NCI-H1105 (cell line): Measurements from ENCODE around the gene MAP4K3.
A peak's percentile ranks its signal among the peaks of the same experiment; 100 is the strongest.
"Not testable (repeated sequence)": the region's sequence is repeated elsewhere in the genome, so short reads cannot be mapped to it uniquely, and the experiment has no call there.

Source experiments
- DNase-seq: peaks from one replicate; lab custom pipeline; 2025; lab: John Stamatoyannopoulos, UW

The MAP4K3 gene

DNA sequence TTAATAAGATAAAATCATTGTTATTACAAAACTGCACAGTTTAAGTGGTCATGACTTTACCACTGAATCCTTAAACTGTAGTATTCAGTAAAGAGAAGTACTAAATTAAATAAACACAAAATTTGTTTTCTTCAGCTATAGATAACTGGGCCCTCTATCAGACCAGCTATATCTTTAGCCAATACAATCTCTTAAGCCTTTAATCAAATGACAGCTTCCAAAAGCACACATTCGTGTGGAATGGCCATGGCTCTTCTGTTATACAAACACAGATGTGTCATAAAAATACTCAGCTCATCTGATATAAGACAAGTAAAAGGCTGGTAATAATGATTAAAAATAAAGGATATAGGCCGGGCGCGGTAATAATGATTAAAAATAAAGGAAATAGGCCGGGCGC is 135.7 kb downstream of the MAP4K3 start:
- DNase-seq = no peak

DNA sequence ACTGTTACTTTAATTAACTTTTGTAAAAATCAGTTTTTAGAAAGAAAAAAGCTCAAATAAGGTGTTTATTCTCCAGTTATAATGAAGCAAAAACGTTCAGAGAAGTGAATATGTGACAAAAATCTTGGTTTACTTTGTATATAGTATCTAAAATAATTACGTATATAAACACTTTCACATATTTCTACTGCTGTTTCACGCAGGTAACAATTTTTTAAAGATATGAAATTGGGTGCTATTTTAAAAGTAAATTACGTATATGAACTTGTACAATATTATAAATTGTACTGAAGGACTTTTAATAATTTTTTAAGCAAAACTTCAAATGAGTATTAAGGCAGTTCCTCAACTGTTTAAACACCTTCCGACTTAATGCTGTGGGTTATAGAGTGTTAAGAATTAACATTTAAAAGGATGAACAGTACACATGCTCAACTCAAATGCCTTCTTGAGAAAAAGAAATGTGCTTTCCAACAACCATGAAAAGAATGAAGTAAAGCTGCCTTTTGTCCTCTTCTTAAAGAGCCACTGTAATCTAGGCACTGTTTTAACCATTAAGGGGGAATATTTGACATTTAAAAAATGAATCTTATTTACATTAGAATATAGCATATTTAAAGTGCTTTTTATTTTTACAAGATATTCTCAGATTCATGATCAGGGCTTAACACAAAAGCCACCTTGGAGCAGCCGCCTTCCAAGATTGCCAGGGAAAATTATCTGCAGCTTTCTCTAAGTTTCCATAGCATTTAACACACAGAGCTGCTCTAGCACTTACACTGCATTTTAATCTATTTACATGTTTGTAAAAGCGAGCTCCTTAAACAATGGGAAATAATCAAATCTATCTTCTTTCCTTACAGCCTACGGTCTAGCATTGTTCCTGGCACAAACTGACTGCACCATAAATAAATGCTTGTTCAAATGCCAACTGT is 136.8 kb downstream of the MAP4K3 start:
- no peak for DNase-seq

DNA sequence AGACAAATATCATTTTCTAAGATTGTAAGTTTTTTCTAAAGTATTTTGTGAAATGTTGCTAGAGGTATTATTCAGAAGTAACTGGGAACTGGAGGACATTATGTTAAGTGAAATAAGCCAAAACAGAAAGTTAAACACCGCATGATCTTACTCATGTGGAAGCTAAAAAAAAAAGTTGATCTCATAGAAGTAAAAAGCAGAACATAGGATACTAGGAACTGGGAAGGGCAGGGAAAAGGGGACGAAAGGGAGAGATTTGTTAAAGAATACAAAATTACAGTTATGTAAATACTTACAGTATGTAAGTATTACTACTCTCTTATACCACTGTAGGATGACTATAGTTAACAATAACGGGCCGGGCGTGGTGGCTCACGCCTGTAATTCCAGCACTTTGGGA is 146.7 kb downstream of the MAP4K3 start:
- no peak for DNase-seq

DNA sequence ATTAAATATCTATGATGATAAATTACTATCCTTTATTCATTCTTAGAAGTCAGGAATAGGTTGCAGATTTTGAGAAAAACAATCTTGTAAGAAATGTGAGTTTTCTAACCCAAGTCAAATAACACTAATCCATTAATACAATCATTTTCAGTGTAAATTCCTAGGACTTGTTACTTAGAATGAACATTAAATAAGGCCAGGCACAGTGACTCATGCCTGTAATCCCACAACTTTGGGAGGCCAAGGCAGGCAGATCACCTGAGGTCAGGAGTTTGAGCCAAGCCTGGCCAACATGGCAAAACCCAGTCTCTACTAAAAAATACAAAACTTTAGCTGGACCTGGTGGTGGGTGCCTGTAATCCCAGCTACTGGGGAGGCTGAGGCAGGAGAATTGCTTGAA is 147.5 kb downstream of the MAP4K3 start:
- DNase-seq = no peak

DNA sequence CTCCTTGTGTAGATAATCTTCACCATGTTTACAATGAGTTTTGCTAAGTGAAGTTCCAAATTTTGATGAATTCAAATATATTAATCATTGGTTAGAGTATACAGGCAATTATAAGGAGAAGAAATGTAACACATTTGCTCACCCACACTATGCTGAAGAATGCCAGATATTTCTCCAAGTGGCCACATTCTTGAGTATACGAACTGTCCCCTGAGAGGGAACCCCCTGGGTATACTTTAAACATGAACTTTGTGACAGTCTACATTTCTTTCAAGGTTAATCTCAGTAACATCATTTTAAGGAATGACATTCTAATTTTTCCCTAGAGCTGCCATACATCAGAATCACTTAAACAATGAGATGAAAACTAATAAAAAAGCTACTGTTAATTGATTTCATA is 153.5 kb downstream of the MAP4K3 start:
- no peak for DNase-seq

DNA sequence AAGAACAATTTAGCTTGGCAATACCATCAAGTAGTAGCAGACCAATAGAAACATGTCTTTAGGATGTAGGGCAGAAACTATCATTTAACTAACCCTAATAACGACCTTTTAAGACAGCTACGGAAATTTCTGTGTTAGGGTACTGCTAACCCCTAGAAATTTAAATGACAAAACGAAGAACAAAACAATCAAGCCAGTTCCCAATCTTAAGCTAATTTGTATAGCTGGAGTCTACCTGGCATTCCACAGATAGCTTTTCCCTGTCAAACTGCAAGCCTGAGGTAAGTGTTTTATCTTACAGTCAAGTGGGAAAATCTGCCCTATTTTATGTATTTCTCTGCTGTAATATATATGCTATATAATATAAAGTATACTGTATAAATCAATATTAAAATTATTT is 155.7 kb downstream of the MAP4K3 start:
- DNase-seq = no peak

DNA sequence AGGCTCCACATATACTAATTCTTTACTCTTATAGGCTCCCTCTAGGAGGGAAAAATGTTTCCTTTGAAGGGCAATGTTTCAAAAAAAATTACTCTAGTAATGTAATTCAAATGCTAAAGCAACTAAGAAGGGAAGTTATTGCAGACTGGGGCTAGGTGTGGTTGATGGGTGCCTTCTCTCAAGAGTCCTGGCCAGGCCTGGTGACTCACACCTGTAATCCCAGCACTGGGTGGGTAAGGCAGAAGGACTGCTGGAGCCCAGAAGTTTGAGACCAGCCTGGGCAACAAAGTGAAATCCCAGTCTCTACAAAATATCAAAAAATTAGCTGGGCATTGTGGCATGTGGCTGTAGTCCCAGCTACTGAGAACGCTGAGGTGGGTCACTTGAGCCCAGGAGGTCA is 162.1 kb downstream of the MAP4K3 start:
- DNase-seq = no peak

DNA sequence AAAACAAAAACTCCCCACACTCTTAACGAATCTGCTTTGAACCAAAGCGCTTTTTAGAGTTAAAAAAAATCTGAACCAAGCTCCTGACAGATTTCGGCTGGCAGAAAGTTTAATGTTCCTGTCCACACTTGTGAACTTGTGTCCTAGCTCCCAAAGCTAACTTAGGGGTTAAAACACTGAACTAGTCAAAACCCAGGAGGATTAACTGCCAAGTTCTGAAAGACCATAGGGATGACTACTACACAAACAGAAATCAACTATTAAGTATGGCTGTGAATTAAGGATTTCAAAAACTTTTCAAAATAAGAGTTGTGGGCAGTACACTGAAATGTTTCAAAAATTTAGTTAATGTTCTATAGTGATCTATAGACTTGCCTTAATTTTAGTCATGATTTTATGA is 167.1 kb downstream of the MAP4K3 start:
- no peak for DNase-seq

DNA sequence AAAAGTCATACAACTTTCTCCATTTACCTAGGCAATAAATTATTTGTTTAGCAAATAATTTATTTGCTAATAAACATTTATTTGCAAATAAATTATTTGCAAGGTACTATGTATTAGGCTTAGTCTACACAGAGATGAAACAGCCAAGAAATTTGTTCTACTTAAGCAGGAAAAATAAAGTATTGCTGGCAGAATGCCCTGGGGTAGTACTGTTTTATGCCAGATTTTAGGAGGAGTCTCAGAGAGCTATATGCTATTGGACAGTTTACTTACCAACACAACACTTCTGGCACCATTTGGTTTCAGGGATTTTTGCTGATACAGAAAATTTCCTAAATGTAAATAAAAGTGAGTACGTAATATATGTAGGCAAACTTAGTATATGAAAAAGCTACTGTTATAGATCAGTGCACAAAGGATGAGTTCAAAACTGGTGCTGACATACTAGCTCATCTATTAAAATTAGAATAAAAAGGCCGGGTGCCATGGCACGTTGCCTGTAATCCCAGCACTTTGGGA is 170.1 kb downstream of the MAP4K3 start:
- DNase-seq = no peak

DNA sequence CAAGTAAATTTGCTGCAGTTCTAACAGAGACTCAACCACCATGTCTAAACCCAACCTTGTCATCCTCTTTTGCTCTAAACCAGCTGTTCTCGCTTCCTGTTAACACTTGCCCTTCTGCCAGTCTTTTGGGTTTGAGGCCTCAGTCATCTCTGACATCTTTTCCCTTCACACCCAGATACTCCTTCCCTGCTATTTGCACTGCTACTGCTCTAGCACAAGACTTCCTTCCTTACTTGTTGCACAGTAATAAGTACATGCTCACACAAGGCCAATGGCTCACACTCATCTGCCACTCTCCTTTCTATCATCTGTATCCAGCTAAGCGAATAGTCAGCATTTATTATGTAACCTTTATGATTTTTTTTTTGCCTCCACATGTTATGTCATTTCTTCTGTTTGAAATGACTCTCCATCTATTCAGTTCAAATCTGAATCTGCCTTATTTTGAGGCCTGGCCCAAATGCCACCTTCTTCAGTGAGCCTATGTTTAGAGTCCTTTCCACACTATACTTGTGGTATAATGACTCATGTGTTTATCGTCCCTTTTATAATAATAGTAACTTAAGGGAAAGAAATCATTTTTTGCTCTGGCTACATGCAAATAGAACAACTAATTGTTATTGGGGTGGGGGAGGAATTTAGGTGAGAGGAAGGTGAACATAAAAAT is 170.8 kb downstream of the MAP4K3 start:
- no peak for DNase-seq

DNA sequence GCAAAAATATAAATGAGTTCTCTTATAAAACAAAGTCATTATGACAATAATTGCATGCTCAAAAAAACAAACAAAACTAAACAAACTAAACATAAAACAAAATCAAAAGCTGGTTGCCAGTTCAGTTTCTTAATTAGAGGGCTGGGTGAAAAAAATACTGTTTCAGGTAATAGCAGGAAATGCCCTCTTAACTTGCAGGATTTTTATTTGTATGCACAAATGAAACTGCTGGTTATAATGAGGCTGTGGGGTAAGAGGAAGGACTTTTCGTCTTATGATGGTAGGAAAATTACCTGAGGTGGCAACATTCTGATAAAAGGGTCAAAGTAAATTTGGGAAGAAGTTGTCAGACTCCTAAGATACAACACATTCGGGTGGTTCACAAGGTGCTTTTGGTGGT is 171.8 kb downstream of the MAP4K3 start:
- peak; percentile 62 for DNase-seq

DNA sequence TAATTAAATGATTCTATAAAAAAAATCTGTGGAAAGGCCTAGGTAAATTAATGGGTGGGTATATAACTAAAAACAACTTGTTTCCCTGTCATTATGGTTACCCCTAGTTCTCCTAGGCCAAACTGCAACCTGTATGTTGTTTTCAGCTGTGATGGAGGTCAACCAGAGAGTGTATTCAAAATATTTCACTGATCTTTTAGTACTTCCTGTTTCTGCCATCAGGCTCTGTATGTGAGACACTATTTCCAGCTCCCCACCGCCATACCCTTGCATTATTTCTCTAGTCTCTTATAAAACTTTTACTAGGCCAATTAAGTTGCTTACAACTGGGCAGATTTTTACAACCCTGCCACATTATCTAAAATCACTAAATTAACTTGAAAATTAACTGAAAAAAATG is 172.4 kb downstream of the MAP4K3 start:
- no peak for DNase-seq

DNA sequence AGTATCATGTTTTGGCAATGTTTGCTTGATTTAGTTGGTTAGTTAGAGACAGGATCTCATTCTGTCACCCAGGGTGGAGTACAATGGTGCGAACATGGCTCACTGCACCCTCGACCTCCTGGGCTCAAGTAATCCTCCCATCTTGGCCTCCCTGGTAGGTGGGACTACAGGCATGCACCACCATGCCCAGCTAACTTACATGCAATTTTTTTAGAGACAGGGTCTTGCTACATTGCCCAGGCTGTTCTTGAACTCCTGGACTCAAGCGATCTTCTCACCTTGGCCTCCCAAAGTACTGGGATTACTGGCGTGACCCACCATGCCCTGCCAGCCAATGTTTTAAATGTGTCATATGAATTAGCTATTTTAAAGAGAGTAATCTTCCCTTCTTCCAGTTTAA is 177.0 kb downstream of the MAP4K3 start:
- DNase-seq = no peak

DNA sequence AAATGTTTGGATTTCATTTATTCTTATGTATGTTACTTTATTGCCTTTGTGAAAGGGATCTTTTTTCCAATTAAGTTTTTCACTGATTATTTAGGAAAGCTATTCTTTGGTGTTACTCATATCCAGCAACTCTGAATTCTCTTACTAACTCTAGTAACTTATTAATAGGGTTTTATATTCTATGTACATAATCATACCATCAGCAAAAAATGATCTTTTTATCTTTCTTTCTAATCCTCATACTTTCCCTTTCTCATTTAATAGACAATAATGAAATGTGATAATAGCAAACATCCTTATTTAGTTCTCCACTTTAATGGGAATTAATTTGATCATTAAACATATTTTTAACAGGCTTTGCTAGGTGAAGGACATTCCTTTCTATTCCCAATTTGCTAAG is 181.0 kb downstream of the MAP4K3 start:
- DNase-seq = no peak

DNA sequence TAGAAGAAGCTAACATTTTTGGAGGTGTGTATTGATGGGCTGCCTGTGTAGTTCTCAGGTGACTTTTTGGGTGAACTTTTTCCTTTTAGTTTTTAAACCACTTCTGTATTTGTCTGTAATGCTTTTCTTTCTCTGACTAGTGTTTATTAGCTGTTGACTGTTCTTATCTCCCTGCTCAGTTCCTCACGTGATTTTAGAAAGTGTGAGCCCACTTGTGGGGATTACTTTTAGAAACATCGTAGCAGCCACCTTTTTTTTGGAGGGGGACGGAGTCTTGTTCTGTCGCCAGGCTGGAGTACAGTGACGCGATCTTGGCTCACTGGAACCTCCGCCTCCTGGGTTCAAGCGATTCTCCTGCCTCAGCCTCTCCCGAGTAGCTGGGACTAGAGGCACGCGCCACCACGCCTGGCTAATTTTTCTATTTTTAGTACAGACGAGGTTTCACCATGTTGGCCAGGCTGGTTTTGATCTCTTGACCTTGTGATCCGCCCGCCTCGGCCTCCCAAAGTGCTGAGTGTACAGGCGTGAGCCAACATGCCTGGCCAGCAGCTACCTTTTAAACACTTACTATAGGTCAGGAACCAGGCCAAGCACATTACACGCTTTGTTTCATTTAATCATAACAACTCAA is 184.1 kb downstream of the MAP4K3 start:
- no peak for DNase-seq

DNA sequence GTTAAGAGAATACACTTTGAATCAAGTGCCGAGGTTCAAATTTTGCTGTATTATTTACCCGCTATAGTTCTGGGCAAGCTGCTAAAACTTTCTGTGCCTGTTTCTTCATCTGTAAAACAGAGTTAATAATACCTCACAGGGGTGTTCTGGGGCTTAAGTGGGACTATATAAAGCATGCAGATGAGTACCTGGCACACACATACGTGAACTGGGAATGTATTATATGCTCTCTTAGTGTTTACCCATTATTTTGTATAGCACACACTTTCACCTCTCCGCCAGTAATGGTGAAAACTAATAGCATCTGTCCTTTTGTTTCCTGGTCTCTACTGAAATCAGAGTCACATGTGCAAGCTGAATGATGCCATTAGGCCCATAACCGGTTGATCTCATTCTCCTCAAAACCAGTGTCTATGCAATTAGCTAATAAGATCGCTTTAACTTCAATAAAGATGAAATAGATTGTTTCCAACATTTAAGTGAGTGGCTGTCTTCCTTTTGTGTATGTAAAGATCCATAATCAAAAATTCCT is 189.5 kb downstream of the MAP4K3 start:
- DNase-seq = peak; percentile 48

DNA sequence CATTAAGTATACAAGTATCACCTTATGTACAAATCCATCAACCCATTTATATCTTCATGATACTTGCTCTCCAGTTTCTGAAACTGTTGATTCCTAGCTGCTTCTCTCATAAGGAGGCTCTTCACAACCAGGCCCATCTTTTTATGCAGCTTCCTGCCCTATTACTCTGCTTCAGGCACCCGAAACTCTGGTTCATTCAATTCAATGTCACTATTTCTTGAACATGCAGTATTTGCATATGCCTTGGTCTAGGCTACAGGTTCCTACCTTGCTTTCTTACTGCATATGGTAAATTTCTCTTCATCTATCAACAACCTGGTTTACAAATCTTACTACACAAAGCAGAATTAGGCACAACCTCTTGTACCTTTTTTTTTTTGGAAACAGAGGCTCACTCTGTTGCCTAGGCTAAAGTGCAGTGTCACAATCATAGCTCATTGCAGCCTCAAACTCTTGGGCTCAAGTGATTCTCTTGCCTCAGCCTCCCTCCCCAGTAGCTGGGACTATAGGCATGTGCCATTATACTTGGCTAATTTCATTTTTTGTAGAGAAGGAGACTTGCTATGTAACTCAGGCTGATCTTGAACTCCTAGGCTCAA is 190.6 kb downstream of the MAP4K3 start:
- DNase-seq = no peak

DNA sequence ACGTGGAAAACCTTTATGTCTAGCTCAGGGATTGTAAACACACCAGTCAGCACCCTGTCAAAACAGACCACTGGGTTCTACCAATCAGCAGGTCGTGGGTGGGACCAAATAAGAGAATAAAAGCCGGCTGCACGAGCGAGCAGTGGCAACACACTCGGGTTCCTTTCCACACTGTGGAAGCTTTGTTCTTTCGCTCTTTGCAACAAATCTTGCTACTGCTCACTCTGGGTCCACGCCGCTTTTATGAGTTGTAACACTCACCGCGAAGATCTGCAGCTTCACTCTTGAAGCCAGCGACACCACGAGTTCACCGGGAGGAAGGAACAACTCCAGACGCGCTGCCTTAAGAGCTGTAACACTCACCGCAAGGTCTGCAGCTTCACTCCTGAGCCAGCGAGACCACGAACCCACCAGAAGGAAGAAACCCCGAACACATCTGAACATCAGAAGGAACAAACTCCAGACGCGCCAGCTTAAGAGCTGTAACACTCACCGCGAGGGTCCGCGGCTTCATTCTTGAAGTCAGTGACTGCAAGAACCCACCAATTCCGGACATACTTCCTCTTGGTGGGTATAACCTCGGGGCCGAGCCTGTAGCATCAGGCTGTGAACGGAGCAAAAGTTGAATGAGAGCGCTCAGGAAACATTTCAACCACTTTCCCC is 192.0 kb downstream of the MAP4K3 start:
- DNase-seq = not testable (repeated sequence)

DNA sequence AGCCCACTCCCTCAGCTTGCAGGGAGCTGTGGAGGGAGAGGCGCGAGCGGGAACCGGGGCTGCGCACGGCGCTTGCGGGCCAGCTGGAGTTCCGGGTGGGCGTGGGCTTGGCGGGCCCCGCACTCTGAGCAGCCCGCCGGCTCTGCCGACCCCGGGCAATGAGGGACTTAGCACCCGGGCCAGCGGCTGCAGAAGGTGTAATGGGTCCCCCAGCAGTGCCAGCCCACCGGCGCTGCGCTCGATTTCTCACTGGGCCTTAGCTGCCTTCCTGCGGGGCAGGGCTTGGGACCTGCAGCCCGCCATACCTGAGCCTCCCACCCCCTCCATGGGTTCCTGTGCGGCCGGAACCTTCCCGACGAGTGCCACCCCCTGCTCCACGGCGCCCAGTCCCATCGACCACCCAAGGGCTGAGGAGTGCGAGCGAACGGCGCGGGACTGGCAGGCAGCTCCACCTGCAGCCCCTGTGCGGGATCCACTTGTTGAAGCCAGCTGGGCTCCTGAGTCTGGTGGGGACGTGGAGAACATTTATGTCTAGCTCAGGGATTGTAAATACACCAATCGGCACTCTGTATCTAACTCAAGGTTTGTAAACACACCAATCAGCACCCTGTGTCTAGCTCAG is 192.7 kb downstream of the MAP4K3 start:
- DNase-seq = not testable (repeated sequence)

DNA sequence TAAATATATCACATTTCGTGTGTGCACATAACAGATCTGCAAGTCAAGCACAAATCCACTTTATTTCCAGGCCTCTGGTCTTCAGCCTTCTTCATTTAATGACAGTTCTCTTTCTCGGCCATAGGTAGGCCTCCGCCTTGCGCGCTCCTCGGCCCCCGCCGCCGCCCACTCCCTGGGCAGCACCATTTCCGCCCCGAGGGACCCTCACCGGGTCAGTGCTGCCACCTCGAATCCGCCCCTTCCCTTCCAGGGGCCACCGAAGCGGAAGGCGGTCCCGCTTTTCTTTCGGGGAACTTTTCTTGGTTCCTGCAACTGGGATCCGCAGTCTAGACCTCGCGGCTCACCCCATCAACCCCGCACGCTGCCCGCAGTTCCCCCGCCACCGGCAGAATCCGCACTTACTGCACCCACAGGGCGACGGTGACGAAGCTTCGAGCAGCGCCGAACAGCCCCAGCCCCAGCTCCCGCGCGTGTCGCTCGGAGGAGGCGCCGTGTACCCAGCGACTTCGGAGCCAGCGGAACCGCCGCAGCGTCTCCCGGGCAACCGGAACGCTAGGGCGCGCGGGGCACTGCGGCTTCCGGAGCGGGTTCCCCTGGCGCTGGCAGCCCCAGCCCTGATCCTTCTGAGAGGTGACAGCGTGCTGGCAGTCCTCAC is 193.5 kb downstream of the MAP4K3 start, which contains the start of gene CDKL4:
CDKL4 (minus strand) TSS at position 502 of the 655 bp plus-strand sequence.
- DNase-seq = peak; percentile 46
